HG03521 (cell line): ENCODE data around the gene LRRC74B.

Experiments
- ATAC-seq: cut with Tn5 transposase; IDR thresholded peaks from one replicate; pipeline ENCODE4 v1.9.1; 2021; ENCODE audit warnings: mild to moderate bottlenecking, moderate library complexity; ENCODE audit not compliant: unreplicated experiment

LRRC74B gene

DNA sequence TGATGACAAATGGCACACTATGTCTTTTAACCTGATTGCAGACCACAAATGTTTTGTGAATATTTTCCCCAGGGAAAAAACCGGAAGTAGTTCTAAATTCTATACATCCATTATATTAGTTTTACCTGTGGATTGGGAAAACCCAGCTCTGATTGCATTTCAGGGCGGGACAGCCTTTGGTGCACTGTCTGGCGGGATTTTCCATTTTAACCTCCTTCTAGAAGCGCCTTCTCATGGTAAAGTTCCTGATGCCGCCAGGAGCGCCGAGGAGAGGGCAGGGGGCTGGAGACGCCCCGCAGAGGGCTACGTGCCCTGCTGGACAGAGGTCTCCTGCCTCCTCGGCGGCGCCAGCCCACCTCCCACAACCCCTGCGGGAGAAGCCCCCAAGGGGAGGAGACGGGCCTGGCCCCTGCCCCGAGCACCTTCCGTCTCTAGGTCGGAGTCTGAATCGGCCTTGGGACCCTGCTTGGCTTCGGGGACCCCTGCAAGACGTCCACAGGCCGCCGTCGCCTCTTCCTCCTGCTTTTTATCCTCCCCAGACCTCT is 32.0 kb upstream of the LRRC74B start:
- ATAC-seq: no peak

DNA sequence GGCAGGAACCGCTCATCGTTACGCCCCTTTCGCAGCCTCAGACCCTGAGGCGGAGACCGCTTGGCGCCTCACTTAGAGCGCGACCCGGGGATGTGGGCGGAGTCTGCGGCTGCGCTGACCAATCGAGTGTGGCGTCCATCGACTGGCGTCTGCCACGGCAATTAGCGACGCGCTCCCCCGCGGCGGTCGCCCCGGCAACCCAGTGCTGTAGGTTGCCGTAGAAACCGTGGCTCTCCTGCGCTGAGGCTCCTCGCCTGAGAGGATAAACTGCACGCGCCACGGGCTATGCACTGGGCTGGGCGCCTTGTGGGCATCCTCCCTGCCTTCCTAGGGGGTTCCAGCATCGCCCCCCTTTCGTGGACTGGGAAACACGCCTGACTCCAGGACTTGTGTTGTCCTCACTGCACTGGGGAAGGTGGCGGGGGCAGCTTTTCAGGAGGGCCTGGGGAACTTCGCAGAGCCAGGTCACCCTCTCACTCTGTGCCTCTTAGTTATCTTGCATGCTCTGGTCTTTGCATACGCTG is 31.5 kb upstream of the LRRC74B start:
- ATAC-seq: peak; percentile 91

DNA sequence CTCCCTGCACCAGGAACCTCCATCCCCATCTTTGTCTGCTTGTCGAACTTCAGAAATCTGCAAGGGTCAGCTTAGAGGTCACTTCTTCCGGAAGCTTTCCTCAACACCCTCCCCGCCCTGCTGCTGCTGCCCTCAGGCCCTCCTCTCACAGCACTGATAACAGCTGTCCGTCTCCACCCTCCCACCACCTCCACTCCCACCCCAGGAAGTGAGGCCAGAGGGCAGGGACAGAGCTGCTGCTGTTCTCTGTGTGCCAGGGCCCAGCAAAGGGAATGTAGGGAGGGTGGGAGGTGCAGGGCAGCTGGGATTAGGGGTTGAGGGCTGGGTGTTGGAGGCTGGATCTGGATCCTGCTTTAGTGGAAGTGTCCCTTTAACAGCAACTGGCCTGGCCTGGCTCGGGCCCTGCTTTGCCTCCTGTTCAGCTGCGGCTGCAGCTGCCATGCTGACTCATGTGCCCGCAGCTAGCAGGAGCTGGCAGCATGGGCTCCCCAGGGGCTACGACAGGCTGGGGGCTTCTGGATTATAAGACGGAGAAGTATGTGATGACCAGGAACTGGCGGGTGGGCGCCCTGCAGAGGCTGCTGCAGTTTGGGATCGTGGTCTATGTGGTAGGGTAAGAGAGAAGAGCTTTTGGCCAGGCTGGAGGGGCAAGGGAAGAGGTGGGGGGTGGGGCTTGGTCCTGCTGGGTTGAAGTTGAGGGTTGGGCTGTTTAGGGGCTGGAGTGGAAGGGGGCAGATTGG is 30.9 kb upstream of the LRRC74B start, which contains the start of gene P2RX6:
Gene P2RX6, plus strand, starts transcription at position 440 of the 740 bp plus-strand sequence. Its CDS starts 10 bp downstream, at position 450.
- no peak for ATAC-seq

DNA sequence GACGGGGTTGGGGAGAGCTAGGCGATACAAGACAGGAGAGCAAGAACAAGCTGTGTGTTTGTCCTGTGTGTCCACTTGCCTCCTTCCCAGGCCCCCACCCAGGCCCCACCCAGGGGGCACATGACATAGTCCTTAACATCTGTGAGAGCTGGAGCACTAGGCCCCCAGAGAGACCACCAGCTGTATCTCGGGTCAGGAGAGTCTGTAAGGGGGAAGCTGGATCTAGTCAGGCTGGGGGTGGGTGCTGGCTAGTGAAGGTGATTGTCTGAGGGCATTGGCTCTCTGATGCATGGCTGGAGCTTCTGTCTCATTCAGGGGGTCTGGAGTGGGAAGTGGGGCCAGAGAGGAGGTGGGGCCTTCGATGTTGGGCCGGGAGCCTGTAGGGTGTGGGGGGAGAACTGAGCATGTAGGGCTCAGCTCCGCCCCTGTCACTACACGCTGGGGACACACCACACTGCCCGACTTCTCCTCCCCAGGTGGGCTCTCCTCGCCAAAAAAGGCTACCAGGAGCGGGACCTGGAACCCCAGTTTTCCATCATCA is 30.2 kb upstream of the LRRC74B start:
- ATAC-seq: no peak

DNA sequence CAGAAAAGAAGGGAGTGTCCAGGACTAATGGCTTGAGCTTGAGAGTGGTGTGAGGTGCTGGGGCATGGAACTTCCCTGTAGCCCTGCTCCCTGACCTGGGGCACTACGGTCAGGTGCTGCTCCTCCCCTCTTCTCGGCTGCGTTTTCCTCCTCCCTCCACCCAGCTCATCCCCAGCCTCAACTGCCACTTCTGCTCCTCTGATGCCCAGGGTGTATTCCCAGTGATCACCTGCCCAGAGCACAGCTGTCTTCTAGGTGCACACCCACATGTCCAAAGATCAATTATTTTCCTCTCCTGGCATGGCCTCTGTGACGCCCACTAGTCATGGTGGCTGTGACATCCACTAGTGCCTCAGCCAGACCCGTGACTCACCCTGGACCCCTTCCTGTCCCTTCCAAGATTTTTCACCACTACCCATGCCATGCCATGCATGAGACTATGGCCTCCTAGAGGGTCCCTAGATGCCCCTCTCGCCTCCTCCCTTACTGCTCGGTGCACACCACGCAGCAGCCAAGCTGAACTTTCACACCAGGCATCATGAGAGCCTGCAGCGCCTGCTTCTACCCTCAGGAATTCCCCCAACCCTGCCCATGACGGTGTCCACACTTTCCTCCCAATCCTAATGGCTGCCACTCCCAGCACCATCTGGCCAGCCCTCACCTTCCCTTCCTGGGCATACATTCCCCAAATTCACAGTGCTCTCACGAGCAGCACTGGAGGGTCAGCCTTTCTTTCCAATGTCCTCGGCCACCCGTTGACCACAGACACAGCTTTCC is 28.9 kb upstream of the LRRC74B start:
- no peak for ATAC-seq

DNA sequence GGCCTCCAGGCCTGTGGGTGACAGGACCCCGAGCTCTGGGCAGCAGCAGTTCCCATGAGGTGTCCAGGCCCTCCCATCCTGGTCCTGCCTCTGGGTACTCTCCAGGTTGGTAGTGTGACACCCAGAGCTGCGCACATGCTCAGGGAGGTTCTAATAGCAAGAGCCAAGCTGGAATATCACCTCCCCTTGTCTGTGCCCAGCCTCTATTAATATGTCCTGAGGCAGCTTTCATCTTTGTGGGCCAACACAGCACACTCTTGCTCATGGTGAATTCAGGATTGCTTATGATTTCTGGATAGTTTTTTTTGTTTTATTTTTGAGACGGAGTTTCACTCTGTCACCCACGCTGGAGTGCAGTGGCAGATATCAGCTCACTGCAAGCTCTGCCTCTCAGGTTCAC is 27.4 kb upstream of the LRRC74B start:
- ATAC-seq: no peak

DNA sequence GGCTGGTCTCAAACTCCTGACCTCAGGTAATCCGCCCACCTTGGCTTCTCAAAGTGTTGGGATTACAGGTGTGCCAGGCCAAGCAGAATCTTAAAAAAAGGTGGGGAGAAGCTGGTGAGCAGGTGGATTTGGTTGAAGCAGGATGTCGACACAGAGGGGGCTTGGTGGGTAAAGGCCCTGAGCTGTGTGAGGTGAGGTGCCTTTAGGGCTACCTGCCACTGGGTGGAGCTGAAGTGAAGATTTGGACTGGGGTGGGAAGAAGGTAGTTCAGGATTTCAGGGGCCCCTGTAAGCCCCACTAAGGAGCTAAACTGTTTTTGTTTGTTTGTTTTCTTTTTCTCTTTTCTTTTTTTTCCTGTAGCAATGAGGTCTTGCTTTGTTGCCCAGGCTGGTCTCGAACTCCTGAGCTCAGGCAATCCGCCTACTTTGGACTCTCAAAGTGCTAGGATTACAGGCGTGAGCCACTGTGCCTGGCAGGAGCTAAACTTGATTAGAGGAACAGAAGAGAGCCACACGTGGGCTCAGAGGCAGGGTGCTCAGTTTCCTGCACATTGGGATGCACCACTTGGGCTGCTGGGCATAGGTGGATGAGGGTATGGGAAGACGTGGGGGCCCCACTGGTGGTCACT is 24.8 kb upstream of the LRRC74B start:
- no peak for ATAC-seq

DNA sequence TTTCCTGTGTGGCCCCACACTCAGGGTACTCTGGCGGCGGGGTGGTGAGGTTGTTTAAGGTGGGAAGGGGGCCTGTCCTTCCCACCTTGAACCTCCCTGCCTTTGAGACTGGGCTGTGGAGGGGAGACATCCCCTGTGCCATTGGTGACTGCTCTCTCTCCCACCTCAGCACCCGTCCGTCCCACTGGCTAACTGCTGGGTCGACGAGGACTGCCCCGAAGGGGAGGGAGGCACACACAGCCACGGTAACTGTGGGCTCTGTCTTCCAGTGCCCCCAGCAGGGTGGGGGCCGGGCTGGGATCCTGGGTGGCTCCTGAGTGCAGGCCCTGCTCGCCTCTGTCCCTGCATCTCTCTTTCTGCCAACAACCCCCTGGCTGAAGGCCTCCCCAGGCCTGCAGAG is 23.2 kb upstream of the LRRC74B start:
- no peak for ATAC-seq

DNA sequence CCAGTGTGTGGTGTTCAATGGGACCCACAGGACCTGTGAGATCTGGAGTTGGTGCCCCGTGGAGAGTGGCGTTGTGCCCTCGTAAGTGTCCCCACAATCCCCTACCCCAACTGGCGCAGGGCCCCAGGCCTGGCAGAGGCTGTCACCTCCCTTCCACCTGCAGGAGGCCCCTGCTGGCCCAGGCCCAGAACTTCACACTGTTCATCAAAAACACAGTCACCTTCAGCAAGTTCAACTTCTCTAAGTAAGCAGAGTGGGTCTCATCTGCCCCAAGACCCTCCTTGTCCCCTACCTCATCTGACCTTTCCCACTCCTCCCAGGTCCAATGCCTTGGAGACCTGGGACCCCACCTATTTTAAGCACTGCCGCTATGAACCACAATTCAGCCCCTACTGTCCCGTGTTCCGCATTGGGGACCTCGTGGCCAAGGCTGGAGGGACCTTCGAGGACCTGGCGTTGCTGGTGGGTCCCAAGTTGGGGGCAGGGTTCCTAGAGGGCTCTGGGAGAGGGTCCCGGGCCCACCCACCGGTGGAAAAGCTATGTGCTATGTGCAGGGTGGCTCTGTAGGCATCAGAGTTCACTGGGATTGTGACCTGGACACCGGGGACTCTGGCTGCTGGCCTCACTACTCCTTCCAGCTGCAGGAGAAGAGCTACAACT is 22.7 kb upstream of the LRRC74B start:
- no peak for ATAC-seq

DNA sequence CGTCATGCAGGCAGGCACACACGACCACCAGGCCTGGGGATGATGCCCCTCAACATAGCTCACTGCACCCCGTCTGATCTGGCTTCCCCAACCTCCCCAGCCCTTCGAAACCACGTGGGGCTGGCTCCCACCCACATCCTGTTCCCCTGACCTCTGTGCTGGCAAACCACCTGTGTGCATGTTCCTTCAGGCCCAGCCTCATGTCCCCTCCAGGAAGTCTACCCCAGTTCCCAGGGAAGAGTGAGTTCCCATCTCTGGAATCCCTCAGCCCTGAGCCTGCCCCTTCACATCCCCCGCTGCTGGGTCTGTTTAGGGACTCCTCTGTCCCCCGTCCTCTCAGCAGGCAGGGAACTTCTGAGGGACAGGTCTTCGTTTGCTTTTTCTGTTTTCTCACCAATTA is 20.5 kb upstream of the LRRC74B start:
- ATAC-seq: no peak

DNA sequence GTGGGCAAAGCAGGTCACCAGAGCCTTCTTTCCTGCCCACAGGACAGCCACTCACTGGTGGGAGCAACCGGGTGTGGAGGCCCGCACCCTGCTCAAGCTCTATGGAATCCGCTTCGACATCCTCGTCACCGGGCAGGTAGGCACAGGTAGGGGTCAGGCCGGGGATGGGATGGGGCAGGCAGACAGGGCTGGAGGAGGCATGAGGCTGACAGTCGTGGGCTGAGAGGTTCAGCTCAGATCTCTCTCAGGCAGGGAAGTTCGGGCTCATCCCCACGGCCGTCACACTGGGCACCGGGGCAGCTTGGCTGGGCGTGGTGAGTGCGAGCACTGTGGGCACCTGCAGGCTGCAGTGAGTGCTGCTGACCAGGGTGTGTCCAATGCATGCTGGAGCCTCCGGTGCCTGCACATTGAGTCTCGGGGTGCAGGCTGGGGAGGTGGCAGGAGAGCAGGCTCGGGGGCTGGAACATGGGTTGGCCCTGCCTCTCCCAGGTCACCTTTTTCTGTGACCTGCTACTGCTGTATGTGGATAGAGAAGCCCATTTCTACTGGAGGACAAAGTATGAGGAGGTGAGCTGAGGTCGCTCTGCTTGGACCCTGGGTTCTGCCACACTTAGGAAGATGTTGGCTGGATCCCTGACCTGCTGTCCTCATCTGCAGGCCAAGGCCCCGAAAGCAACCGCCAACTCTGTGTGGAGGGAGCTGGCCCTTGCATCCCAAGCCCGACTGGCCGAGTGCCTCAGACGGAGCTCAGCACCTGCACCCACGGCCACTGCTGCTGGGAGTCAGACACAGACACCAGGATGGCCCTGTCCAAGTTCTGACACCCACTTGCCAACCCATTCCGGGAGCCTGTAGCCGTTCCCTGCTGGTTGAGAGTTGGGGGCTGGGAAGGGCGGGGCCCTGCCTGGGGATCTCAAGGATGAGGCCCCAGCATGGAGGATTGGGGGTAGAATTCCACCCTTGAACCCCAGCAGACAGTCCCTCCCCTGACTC is 19.7 kb upstream of the LRRC74B start:
- ATAC-seq: no peak

DNA sequence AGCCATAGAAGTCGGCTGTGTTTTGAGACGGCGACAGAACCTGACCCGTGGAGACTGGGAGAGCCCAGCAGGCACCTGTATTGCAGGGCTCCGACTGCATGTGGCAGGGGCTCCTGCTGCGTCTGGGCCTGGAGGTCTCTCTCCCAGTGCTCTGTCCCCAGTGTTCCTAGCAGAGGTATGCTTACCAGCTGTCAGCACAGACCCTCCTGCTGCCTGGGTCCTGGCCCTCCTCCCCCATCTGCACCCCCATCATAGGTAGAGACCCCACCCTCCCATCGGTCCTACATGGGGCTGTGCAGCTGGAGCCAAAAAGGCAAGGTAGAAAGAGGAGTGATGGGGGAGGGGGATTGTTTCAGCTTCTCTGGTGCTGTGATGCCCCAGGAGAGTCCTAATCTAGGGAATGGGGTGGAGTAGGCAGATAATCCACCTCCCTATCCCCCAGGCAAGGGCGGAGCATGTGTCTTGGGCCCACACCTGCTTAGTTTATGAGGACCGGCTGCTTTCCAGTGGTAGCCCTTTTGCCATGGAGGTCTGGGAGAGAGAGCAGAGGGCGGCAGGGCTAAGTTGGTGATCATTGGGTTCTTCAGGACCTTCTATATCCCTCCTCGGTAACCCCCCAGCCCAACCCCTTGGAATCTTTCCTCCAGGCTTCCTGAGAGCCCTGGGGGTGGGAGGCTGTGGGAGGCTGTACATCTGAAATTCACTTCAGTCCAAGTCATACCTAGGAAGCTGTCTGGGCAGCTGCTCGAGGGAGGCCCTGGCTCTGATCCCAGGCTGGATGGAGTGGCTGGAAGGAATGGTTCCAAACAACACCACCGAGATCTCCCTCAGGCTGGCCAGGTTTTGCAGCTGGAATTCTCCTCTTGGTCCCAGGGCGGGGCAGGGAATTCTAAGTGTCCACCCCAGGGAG is 18.7 kb upstream of the LRRC74B start:
- ATAC-seq: no peak

DNA sequence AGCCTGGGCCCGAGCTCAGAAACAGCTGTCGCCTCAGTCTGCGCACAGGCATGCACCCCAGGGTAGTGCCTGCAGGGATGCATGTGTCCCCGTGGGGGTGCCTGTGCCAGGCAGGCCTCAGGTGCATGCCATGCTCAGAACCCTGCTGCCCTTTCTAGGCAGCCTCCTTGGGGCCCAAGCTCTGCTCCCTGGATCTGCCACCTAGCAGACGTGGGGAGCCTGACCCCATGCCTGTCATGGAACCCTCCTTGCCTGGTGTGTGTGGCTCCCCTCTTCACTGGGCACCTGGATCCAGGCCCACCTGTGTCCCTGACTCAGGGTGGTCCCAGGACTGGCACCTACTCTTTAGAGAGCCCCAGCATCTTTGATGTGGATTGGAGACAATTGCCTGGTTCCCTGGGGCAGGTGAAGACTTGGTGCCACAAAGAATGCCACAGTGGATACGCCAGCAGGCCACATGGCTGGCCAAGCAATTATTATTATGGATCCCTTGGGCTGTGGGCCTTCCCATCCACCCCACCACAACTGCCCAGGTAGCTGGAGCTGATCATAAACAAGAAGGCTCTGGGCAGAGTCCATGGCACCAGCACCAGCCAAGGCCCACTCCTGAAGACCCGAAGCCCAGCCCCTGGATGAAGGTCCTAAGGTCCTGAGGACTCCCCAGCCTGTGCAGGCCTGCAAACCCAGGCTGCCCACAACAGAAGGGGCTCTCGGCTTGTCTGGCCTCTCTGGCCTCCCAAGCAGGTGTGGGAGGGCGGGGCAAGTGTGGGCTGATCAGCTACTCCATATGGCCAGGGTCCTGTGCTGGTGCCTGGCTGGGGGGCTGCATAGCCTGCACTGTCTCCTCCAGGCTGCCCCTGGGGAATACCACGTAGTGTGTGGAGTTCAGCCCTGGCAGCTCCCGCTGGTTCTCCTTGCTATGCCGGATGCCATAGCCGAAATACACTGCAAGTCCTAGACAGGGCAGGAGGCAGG is 17.2 kb upstream of the LRRC74B start:
- ATAC-seq: no peak

DNA sequence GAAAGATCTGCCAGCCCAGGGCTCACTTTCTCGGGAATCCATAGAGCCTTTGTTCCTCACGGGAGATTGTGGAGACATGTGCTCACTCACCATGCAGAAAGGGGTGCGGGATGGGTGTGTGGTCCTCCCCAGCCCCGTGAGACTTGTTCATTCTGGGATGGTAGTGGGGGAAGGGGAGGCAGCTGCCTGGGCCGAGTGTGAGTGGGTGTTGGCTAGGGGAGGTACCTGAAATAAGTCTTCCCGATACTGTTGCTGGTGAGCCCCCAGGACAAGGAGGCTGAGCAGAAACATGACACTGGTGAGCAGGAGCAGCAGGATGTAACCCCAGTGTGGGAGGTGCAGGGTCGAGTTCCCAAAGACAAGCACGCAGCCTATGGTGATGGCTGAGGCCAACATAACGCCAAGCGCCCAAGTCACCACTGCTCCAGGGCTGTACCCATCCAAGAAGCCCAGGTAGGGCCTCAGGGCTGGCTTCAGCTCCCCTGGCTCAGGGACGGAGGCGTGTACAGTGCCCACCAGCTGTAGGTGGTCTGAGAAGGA is 16.2 kb upstream of the LRRC74B start:
- no peak for ATAC-seq

DNA sequence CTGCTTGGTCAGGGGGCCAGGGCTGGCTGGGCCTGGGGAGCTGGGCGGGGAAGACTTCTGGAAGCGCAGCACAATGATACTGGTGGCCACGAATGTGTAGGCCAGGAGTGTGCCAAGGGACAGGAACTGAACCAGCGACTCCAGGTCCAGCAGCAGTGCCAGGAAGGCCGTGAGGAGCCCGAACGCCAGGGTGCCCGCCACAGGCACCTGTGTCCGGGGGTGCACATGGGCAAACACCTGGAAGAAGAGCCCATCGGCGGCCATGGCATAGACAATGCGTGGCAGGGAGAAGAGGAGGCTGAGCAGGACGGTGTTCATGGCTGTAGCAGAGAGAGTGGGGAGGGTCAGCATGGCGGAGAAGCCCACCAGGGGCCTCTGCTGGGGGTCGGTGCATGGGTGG is 15.7 kb upstream of the LRRC74B start:
- ATAC-seq: no peak

DNA sequence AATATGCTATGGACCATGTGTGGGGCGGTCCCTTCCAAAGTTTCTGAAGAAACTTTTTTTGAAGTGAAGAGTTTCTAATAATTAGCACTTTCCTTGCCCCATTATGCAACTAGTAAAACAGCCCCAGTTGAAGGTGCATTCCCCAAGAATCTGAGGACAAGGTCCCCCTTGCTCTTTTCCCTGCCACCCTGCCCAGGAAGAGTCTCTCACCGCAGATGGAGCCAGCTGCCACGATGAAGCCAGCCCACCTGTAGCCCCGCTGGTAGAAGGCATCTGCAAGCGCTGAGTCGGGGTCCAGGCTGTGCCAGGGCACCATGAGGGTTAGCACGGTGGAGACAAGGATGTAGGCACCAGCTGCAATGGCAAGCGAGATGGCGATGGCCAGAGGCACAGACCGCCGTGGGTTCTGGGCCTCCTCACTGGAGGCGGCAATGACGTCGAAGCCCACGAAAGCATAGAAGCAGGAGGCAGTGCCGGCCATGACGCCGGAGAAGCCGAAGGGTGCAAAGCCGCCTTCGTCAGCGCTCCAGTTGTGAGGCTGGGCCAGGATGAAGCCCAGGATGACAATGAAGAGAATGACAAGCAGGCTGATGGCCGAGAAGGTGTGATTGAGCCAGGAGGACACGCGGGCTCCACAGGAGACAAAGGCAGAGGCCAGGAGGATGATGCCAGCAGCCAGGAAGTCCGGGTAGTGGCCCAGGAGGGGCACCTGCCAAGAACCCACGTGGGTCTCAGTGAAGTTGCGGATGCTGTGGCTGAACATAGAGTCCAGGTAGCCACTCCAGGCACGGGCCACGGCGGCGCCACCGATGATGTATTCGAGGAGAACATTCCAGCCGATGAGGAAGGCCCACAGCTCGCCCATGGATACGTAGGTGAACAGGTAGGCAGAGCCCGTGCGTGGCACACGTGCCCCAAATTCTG is 14.9 kb upstream of the LRRC74B start:
- ATAC-seq: no peak
